HepG2 (cell line): Measurements from ENCODE around the gene CYP27B1. TPM values are rescaled to one million over a fixed set of nuclear protein-coding genes. Genes with fewer than 3 reads are reported as not detected.

Experiments
- ATAC-seq: fragments of 200-7000 bp; cut with Tn5 transposase; 3 replicates; pipeline ENCODE4 v1.9.1; 2020; ENCODE audit warnings: mild to moderate bottlenecking, moderate library complexity
- BruUV-seq: library from RNA; stranded (reverse); fragments of 400-500 nt; replicated peaks from 2 replicates; lab custom pipeline; 2021; lab: Mats Ljungman, UMichigan
- CTCF ChIA-PET: fragments of 300-600 bp; formaldehyde crosslinking; extraction: SDS; loops from one replicate; lab custom pipeline; 2021; ENCODE audit warnings: low total read pairs, inconsistent platforms, low intra/inter-chr PET ratio; lab: Yijun Ruan, JAX
- POLR2A ChIA-PET: fragments of 350-600 bp; sonication (Branson Sonifier 250); formaldehyde crosslinking; loops from one replicate; lab custom pipeline; 2020; ENCODE audit warnings: antibody characterized with exemption, inconsistent platforms; lab: Yijun Ruan, JAX
- DNase-seq: peaks from one replicate; pipeline ENCODE4 v3.0.0-alpha.2; 2015; ENCODE audit warnings: low spot score
- FAIRE-seq: peaks from 3 replicates; lab custom pipeline; 2011; peaks lifted over from hg19 to GRCh38; lab: Jason Lieb, UNC
- H2AFZ ChIP-seq: one replicate; pipeline ENCODE4 v1.6.1; 2011; ENCODE audit warnings: low read length, inconsistent platforms
- H3K27ac ChIP-seq: fragments of 300-600 bp; 3 replicates; pipeline ENCODE4 v1.8.0; 2011; ENCODE audit warnings: mixed run types, mild to moderate bottlenecking, mixed read lengths, low read length, inconsistent platforms; ENCODE audit not compliant: insufficient read depth; ENCODE audit errors: extremely low read length
- H3K27me3 ChIP-seq, 2 experiments: fragments of 200-600 bp in 1 of 2; 2 replicates in 1 of 2; 3 replicates in 1 of 2; pipeline versions ENCODE4 v1.6.0 to v1.8.0; 2011; ENCODE audit warnings: low read length in 2 of 2, mild to moderate bottlenecking in 2 of 2, moderate library complexity in 2 of 2, inconsistent platforms in 1 of 2; ENCODE audit not compliant: insufficient read depth in 2 of 2, control insufficient read depth in 1 of 2
- H3K36me3 ChIP-seq, 2 experiments: fragments of 200-600 bp in 1 of 2; replicated peaks in 1 of 2; 2 replicates in 1 of 2; 3 replicates in 1 of 2; pipeline versions ENCODE4 v1.5.1 to v1.8.0; 2011; ENCODE audit warnings: low read length in 2 of 2, inconsistent platforms in 1 of 2; ENCODE audit not compliant: insufficient read depth in 2 of 2, control insufficient read depth in 1 of 2
- H3K4me1 ChIP-seq: 2 replicates; pipeline ENCODE4 v1.5.1; 2012; ENCODE audit warnings: low read length, inconsistent platforms; ENCODE audit not compliant: insufficient read depth
- H3K4me2 ChIP-seq: 2 replicates; pipeline ENCODE4 v1.6.0; 2011; ENCODE audit warnings: low read depth, low read length, inconsistent platforms
- H3K4me3 ChIP-seq, 3 experiments: fragments of 200-600 bp in 1 of 3; sonication (generic), shearing (Covaris generic) in 1 of 3; replicated peaks in 1 of 3; 2 replicates each; pipeline ENCODE4 v1.5.1; 2011 to 2016; ENCODE audit warnings: low read length in 3 of 3, inconsistent platforms in 2 of 3, low read depth in 2 of 3, mild to moderate bottlenecking in 2 of 3, control low read depth in 1 of 3, mixed read lengths in 1 of 3; ENCODE audit not compliant: insufficient read depth in 1 of 3
- H3K79me2 ChIP-seq: one replicate; pipeline ENCODE4 v1.6.1; 2011; ENCODE audit warnings: low read length, inconsistent platforms; ENCODE audit not compliant: insufficient read depth
- H3K9ac ChIP-seq: 2 replicates; pipeline ENCODE4 v1.6.0; 2011; ENCODE audit warnings: mild to moderate bottlenecking, low read depth, low read length, inconsistent platforms; ENCODE audit not compliant: insufficient read depth
- H3K9me3 ChIP-seq: 2 replicates; pipeline ENCODE4 v1.5.1; 2012; ENCODE audit warnings: mild to moderate bottlenecking, low read length
- H4K20me1 ChIP-seq: 2 replicates; pipeline ENCODE4 v1.6.0; 2011; ENCODE audit warnings: inconsistent platforms, mild to moderate bottlenecking, low read length, moderate library complexity; ENCODE audit not compliant: insufficient read depth
- ATF1 ChIP-seq: IDR thresholded peaks from 2 replicates; pipeline ENCODE4 v1.6.1; 2016; ENCODE audit warnings: mild to moderate bottlenecking, control low read depth
- HDAC1 ChIP-seq: sonication (generic); formaldehyde crosslinking; IDR thresholded peaks from 2 replicates; pipeline ENCODE4 v1.5.1; 2020; ENCODE audit warnings: mild to moderate bottlenecking, missing genetic modification reagents
- ISL2 ChIP-seq: sonication (generic); formaldehyde crosslinking; IDR thresholded peaks from 2 replicates; pipeline ENCODE4 v1.5.0; 2020; ENCODE audit warnings: missing genetic modification reagents
- RNF2 ChIP-seq: fragments of 450-650 bp; conservative IDR thresholded peaks from 2 replicates; pipeline ENCODE4 v1.6.1; 2016; ENCODE audit warnings: low read depth
- SMARCE1 ChIP-seq: fragments of 450-650 bp; IDR thresholded peaks from 2 replicates; pipeline ENCODE4 v1.6.1; 2017; ENCODE audit warnings: borderline replicate concordance
- ZNF264 ChIP-seq: sonication (generic); formaldehyde crosslinking; IDR thresholded peaks from 2 replicates; pipeline ENCODE4 v1.4.0; 2020; ENCODE audit warnings: missing genetic modification reagents
- ZNF772 ChIP-seq: sonication (generic); formaldehyde crosslinking; IDR thresholded peaks from 2 replicates; pipeline ENCODE4 v1.5.0; 2020; ENCODE audit warnings: mild to moderate bottlenecking, missing genetic modification reagents
- ZNF782 ChIP-seq: sonication (generic); formaldehyde crosslinking; IDR thresholded peaks from 2 replicates; pipeline ENCODE4 v1.4.0; 2020; ENCODE audit warnings: missing genetic modification reagents, mild to moderate bottlenecking, borderline replicate concordance
- WGBS: methylation state at CpG from one replicate; pipeline ENCODE4 v1.1.6; 2017; ENCODE audit warnings: low lambda C conversion rate; 5-methylcytosine and 5-hydroxymethylcytosine counted together
- in situ Hi-C: cut with HindIII; loops from 2 replicates; pipeline ENCODE4 v1.10.0; 2017; ENCODE audit warnings: low pct_unique_long_range_greater_than_20kb; ENCODE audit not compliant: extremely low pct_ligation_motif_present
- intact Hi-C: fragments of 100-400 bp; cut with micrococcal nuclease; formaldehyde crosslinking; loops from one replicate; pipeline ENCODE4 v1.10.0; 2022; ENCODE audit not compliant: unreplicated experiment
- polyA plus RNA-seq, 8 experiments: library from polyadenylated mRNA; depleted of rRNA in 3 of 8; stranded (reverse) in 7 of 8; unstranded in 1 of 8; fragments of >200 nt; fragmentation: Illumina TruSeq in 4 of 8; extraction: Trizol in 4 of 8; gene quantifications; 2 replicates each; pipeline versions ENCODE4 v1.2.1 to v1.2.3, GENCODE V29; 2011 to 2016; ENCODE audit warnings: low read depth in 4 of 8, missing spikeins in 1 of 8, mixed read lengths in 1 of 8; ENCODE audit not compliant: insufficient read depth in 1 of 8
- total RNA-seq, 5 experiments: library from RNA; depleted of rRNA; stranded (reverse); fragments of >200 nt; fragmentation: Illumina TruSeq; extraction: Trizol; gene quantifications; 2 replicates each; pipeline ENCODE4 v1.2.3, GENCODE V29; 2016; ENCODE audit warnings: low read depth in 1 of 5
- TF ChIP-seq, protein P1 (sequence below): IDR thresholded peaks from 2 replicates; pipeline ENCODE4 v1.6.1; 2018; ENCODE audit warnings: missing genetic modification reagents
- TF ChIP-seq, protein P2 (sequence below): sonication (generic); formaldehyde crosslinking; IDR thresholded peaks from 2 replicates; pipeline ENCODE4 v1.5.1; 2020; ENCODE audit warnings: mild to moderate bottlenecking, moderate library complexity, missing genetic modification reagents
- TF ChIP-seq, protein P3 (sequence below): sonication (generic); formaldehyde crosslinking; IDR thresholded peaks from 2 replicates; pipeline ENCODE4 v1.5.1; 2020; ENCODE audit warnings: mild to moderate bottlenecking, missing genetic modification reagents, borderline replicate concordance
- TF ChIP-seq, protein P4 (sequence below): sonication (generic); formaldehyde crosslinking; IDR thresholded peaks from 2 replicates; pipeline ENCODE4 v1.4.0; 2020; ENCODE audit warnings: missing genetic modification reagents, mild to moderate bottlenecking, borderline replicate concordance

Gene CYP27B1
- total and polyA plus RNA-seq, 2 of the 13 experiments (the other 11 are each of a cell fraction or from before 2014, with no cell fraction given) = 2.3 to 3.0 TPM

DNA sequence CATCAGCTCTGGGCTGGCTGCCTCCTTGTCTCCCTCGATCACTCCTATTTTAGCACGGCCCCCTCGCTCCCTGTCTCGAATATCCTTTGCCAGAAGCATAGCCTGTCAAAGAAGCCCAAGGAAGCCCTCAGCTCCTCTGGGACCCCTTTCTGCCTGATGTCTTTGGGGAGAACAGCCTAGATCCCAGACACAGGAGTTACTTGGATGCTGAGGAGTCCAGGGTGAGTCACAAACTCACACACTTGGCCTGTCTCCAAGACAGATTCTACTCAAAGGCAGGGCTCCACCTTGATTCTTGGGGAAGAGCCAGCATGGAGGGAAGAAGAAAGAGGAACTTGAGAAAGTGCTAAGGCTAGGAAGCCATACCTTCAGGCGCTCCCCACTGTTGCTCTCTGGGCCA is 43.6 kb upstream of the CYP27B1 start:
- intact Hi-C loops (no loop called here), in situ Hi-C loops (no loop called here)
- POLR2A ChIA-PET = no interaction called here
- BruUV-seq = no TSS peak
- H3K9ac ChIP-seq = no peak overlapping the region
- H3K27ac ChIP-seq = no peak overlapping the region
- WGBS = 82% methylated on average over 5 of the region's 5 CpGs
- FAIRE-seq (no peak), DNase-seq (no peak), ATAC-seq (no peak)
- H3K4me3 ChIP-seq = no peak overlapping the region
- TF ChIP-seq ZNF264 (CRISPR knock-in tag) (no peak), ISL2 (CRISPR knock-in tag) (no peak), SMARCE1 (no peak), ZNF782 (CRISPR knock-in tag) (no peak), RNF2 (no peak), ATF1 (CRISPR knock-in tag) (no peak), ZNF772 (CRISPR knock-in tag) (no peak), HDAC1 (no peak)
- TF ChIP-seq, protein P1, sequence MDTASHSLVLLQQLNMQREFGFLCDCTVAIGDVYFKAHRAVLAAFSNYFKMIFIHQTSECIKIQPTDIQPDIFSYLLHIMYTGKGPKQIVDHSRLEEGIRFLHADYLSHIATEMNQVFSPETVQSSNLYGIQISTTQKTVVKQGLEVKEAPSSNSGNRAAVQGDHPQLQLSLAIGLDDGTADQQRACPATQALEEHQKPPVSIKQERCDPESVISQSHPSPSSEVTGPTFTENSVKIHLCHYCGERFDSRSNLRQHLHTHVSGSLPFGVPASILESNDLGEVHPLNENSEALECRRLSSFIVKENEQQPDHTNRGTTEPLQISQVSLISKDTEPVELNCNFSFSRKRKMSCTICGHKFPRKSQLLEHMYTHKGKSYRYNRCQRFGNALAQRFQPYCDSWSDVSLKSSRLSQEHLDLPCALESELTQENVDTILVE (CRISPR knock-in tag) = no peak
- TF ChIP-seq, protein P2, sequence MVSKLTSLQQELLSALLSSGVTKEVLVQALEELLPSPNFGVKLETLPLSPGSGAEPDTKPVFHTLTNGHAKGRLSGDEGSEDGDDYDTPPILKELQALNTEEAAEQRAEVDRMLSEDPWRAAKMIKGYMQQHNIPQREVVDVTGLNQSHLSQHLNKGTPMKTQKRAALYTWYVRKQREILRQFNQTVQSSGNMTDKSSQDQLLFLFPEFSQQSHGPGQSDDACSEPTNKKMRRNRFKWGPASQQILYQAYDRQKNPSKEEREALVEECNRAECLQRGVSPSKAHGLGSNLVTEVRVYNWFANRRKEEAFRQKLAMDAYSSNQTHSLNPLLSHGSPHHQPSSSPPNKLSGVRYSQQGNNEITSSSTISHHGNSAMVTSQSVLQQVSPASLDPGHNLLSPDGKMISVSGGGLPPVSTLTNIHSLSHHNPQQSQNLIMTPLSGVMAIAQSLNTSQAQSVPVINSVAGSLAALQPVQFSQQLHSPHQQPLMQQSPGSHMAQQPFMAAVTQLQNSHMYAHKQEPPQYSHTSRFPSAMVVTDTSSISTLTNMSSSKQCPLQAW (CRISPR knock-in tag) = no peak
- TF ChIP-seq, protein P3, sequence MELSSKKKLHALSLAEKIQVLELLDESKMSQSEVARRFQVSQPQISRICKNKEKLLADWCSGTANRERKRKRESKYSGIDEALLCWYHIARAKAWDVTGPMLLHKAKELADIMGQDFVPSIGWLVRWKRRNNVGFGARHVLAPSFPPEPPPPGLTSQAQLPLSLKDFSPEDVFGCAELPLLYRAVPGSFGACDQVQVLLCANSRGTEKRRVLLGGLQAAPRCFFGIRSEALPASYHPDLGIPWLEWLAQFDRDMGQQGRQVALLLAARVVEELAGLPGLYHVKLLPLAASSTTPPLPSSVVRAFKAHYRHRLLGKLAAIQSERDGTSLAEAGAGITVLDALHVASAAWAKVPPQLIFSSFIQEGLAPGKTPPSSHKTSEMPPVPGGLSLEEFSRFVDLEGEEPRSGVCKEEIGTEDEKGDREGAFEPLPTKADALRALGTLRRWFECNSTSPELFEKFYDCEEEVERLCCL (CRISPR knock-in tag) = no peak
- TF ChIP-seq, protein P4, sequence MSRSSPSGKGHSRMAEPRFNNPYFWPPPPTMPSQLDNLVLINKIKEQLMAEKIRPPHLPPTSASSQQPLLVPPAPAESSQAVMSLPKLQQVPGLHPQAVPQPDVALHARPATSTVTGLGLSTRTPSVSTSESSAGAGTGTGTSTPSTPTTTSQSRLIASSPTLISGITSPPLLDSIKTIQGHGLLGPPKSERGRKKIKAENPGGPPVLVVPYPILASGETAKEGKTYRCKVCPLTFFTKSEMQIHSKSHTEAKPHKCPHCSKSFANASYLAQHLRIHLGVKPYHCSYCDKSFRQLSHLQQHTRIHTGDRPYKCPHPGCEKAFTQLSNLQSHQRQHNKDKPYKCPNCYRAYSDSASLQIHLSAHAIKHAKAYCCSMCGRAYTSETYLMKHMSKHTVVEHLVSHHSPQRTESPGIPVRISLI (CRISPR knock-in tag) = no peak
- no peak overlapping the region for H3K4me2 ChIP-seq
- H3K79me2 ChIP-seq = no peaks in the 10 kb centered on the region
- CTCF ChIA-PET = no interaction called here
- H3K9me3 ChIP-seq = no peaks in the 10 kb centered on the region
- no peaks in the 10 kb centered on the region for H4K20me1 ChIP-seq
- peaks cover 34% of the 10 kb centered on the region for H3K4me1 ChIP-seq
- H3K36me3 ChIP-seq = peaks cover 0 to 3% of the 10 kb centered on the region in 2 experiments; a peak in 2 of 5 replicates
- H2AFZ ChIP-seq = no peak overlapping the region
- H3K27me3 ChIP-seq = no peaks in the 10 kb centered on the region
